Colonic mucosa (tissue), 4 donors: ENCODE results near the gene OXLD1. TPM values are rescaled to one million over a fixed set of nuclear protein-coding genes. Genes with fewer than 3 reads are reported as not detected.

Experiments
- DNase-seq: peaks from one replicate; pipeline ENCODE4 v3.0.0-alpha.2; 2020
- H3K27ac ChIP-seq: fragments of 200-600 bp; one replicate; pipeline ENCODE4 v1.8.0; 2021
- H3K27me3 ChIP-seq: fragments of 200-600 bp; one replicate; pipeline ENCODE4 v1.8.0; 2021
- H3K36me3 ChIP-seq: fragments of 200-600 bp; one replicate; pipeline ENCODE4 v1.8.0; 2021
- H3K4me1 ChIP-seq: fragments of 200-600 bp; one replicate; pipeline ENCODE4 v1.8.0; 2021; ENCODE audit warnings: mild to moderate bottlenecking
- H3K4me3 ChIP-seq: fragments of 200-600 bp; one replicate; pipeline ENCODE4 v1.8.0; 2021
- H3K9ac ChIP-seq, 2 donors: one replicate each; pipeline ENCODE4 v1.7.0; 2013; ENCODE audit warnings: control low read depth in 2 of 2, low read depth in 2 of 2, low read length in 2 of 2
- H3K9me3 ChIP-seq: fragments of 200-600 bp; one replicate; pipeline ENCODE4 v1.8.0; 2021
- intact Hi-C: fragments of 100-400 bp; cut with DNase I; formaldehyde crosslinking; loops from one replicate; pipeline ENCODE4 v1.14.1; 2022
- total RNA-seq, 2 donors: library from RNA; stranded (reverse); fragmentation: NEBNext Ultra II Directional in 1 of 2; extraction: Animal tissue kit (Norgen Biotek cat#: 25700) in 1 of 2; gene quantifications; one replicate each; pipeline ENCODE4 v1.2.1, GENCODE V29; 2021
- TF ChIP-seq, protein P1 (sequence below): fragments of 200-600 bp; IDR thresholded peaks from one replicate; pipeline ENCODE4 v1.8.0; 2022; ENCODE audit warnings: antibody characterized with exemption, mild to moderate bottlenecking
- donor health status: healthy.
- donor health status: DM: no; HTN: no; CAD: no.
- donor health status: DM: no; HTN: no; CAD: no.

Gene OXLD1
- total RNA-seq, 2 donors from 2014 or later: 21.7 to 42.8 TPM

DNA sequence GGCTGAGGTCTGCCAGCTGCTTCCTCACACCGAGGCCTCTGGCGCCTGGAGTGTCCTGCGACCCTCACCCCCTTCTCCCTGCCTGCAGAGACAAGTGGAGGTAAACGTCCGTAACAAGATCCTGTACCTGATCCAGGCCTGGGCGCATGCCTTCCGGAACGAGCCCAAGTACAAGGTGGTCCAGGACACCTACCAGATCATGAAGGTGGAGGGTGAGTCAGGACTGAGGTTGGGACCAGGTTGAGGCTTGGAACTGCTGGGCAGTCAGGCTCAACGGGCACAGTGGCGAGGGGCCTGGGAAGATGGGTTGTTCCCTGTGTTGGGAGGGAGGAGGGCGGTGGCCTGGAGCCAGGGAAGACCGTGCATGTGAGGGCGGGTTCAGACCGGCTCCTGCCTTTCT lies 22.2 kb upstream of the OXLD1 start:
- H3K36me3 ChIP-seq: peaks cover 19% of the 10 kb centered on the region
- TF ChIP-seq, protein P1, sequence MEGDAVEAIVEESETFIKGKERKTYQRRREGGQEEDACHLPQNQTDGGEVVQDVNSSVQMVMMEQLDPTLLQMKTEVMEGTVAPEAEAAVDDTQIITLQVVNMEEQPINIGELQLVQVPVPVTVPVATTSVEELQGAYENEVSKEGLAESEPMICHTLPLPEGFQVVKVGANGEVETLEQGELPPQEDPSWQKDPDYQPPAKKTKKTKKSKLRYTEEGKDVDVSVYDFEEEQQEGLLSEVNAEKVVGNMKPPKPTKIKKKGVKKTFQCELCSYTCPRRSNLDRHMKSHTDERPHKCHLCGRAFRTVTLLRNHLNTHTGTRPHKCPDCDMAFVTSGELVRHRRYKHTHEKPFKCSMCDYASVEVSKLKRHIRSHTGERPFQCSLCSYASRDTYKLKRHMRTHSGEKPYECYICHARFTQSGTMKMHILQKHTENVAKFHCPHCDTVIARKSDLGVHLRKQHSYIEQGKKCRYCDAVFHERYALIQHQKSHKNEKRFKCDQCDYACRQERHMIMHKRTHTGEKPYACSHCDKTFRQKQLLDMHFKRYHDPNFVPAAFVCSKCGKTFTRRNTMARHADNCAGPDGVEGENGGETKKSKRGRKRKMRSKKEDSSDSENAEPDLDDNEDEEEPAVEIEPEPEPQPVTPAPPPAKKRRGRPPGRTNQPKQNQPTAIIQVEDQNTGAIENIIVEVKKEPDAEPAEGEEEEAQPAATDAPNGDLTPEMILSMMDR: no peak

DNA sequence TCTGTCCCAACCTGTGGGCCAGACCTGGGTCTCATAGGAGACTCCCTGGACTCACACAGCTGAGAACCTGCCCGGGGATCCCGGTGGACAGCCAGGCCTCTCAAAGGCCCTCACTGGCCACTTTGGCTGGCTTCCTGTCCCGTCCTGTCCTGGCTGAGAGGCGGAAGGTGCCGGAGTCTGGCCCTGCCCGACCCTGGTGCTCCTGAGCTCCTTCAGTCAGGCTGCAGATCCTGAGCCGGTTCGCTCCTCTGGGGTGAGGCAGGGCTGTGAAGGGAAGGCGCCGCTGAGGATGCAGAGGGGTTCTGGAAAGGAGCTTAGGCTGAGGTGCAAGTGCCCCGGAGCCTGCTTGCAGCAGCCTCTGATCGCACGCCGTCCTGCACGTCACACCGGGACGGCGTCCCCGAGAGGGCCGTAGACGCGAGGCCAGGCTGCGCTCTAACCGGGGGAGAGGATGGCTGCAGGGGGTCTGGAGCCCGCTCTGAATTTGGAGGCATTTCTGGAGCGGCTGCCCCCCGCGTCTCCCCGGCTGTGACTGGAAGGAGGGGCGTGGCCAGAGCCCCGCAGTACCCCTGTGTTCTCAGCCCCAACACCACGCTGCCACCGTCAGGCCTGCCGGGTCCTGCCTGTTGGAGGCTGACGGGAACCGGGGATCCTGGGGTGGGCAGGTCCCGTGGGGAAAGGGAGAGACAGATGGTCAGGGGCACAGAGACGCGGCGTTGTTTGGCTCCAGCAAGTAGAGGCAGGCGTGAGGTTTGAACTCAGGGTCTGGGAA lies 21.6 kb upstream of the OXLD1 start:
- TF ChIP-seq, protein P1: no peak
- H3K27me3 ChIP-seq: no peaks in the 10 kb centered on the region
- H3K4me1 ChIP-seq: peaks cover 8% of the 10 kb centered on the region
- peaks cover 17% of the 10 kb centered on the region for H3K36me3 ChIP-seq
- no peak overlapping the region for H3K9ac ChIP-seq
- no peak overlapping the region for H3K27ac ChIP-seq
- intact Hi-C loops: no loop called here
- H3K9me3 ChIP-seq: no peaks in the 10 kb centered on the region
- DNase-seq: no peak
- H3K4me3 ChIP-seq: no peak overlapping the region

More for the DNA sequence above, 22.2 kb upstream of the OXLD1 start:
- no peak for DNase-seq
- Histone ChIP-seq H3K9me3 (no peaks in the 10 kb centered on the region), H3K9ac (no peak overlapping the region), H3K27ac (no peak overlapping the region), H3K27me3 (no peaks in the 10 kb centered on the region), H3K4me3 (no peak overlapping the region), H3K4me1 (peaks cover 8% of the 10 kb centered on the region)
- intact Hi-C loops: no loop called here

DNA sequence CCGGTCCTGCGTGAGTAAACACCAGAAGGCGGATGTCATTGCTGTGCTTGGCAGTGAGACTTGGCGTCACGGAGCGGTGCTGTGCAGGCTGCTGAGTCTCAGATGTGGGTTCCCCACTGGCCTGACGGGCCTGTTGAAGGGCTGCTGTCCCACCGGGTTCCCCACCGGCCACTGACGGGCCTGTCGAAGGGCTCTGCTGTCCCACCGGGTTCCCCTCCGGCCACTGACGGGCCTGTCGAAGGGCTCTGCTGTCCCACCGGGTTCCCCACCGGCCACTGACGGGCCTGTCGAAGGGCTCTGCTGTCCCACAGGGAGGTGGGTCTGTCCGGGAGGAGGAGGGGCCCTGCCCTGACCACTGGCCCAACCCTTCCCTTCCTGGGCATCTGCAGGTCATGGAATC lies 20.2 kb upstream of the OXLD1 start:
- DNase-seq: no peak
- Histone ChIP-seq H3K27me3 (no peaks in the 10 kb centered on the region), H3K9ac (no peak overlapping the region), H3K4me1 (peaks cover 8% of the 10 kb centered on the region), H3K27ac (no peak overlapping the region), H3K9me3 (no peaks in the 10 kb centered on the region), H3K36me3 (peaks cover 17% of the 10 kb centered on the region), H3K4me3 (no peak overlapping the region)
- intact Hi-C loops: no loop called here
- TF ChIP-seq, protein P1: no peak

DNA sequence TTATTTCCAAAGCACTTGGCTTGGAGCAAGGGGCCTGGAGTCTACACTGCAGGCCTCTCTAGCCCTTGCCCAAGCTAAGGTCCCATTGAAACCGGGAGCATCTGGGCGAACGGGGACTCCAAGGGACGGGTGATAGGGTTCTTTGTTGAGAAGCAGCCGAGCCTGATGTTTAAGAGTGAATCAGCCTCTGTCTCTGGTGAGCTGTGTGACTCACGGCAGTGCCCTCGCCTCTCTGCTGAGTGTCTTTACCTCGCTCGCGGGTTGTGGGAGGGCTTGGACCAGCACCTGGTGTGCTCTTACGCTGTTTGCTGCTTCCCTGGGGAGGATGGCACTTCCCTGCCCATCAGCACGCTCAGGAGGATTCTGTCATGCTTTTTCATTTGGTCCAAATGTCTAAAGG lies 18.7 kb upstream of the OXLD1 start:
- peak overlapping the region; percentile 99 for H3K4me3 ChIP-seq
- H3K4me1 ChIP-seq: peaks cover 8% of the 10 kb centered on the region
- H3K9me3 ChIP-seq: no peaks in the 10 kb centered on the region
- peak overlapping the region; percentile 94 to 98 for H3K9ac ChIP-seq
- no peaks in the 10 kb centered on the region for H3K27me3 ChIP-seq
- intact Hi-C loops: no loop called here
- H3K27ac ChIP-seq: no peak overlapping the region
- H3K36me3 ChIP-seq: peaks cover 17% of the 10 kb centered on the region
- DNase-seq: no peak
- TF ChIP-seq, protein P1: no peak

DNA sequence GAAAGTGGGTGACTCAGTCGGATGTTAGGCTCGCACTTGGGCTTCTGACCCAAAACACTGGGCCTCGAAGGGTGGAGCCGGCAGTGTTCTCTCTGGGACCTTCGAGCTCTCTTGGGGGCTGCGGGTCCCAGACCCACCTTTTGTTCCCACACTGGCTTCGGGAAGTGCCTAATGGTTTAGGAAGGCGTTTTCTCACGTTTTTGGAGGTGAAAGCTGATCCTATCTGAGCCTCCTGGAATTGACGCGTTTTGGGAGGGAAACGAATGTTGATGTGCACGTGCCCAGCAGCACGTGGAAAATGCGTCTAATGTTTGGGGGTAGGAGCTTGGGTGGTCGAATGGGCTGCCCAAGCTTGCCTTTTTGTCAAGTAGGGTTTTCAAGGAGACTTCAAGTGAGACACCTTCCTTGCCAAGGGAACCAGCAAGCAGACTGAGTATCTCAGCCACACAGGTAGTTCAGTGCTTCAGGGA lies 18.1 kb upstream of the OXLD1 start:
- intact Hi-C loops: no loop called here
- Histone ChIP-seq H3K4me1 (peaks cover 8% of the 10 kb centered on the region), H3K9me3 (no peaks in the 10 kb centered on the region), H3K4me3 (peak overlapping the region; percentile 99), H3K27me3 (no peaks in the 10 kb centered on the region), H3K36me3 (peaks cover 17% of the 10 kb centered on the region), H3K9ac (peak overlapping the region; percentile 94 to 98), H3K27ac (peak overlapping the region; percentile 71)
- TF ChIP-seq, protein P1: no peak
- DNase-seq: no peak
